ENCODE measurements around the gene VAMP8.
"Not testable (repeated sequence)": the region's sequence is repeated elsewhere in the genome, so short reads cannot be mapped to it uniquely, and the experiment has no call there.

The VAMP8 gene

DNA sequence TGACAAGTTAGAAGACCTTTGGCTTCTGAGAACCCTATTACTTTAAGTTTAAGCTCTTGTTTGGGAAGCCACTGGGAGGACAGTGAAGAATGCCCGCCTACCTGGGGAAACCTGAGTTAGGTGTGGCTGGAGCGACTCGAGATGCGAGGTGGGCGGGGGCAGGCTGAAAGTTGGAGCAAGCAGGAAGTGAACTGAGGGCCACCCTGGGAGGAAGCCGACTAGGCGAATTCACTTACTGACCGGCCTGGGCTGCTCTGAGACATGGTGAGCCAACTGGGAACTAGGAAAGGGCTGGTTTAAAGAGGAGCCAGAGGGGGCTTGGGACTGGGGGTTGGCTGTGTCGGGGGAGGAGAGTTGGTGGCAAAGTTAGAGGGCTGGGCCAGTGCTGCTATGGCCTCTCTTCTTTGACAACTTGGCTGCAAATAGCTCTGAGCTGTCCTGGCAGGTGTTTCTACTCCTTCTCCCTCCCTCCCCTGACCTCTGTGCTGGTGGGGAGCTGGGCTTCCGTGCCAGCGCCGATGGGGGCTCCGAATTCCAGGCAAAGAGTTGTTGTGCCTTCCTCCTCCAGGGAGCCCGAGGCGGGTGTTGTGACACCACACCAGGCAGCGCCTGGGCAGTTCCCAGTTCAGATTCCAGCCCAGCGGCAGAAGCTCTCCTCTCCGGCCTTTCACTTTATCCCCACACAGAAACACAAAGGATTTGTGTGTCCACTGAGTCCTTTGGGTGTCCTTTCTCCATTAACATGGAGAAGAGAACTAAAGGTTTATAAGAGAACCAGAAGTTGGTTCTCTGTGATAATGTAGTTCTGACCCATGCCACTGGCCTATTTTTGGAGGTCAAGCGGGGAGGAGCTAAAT is at the start of gene VAMP8:
Gene VAMP8 (plus strand): TSS at position 201 of the 857 bp plus-strand sequence. CDS start 61 bp downstream, at position 262.
- ATAC-seq: peak; percentile 78 to 83

GRCh38 chr2:85527787-85528186 is 49.6 kb upstream of the VAMP8 start:
- ATAC-seq: no peak

DNA sequence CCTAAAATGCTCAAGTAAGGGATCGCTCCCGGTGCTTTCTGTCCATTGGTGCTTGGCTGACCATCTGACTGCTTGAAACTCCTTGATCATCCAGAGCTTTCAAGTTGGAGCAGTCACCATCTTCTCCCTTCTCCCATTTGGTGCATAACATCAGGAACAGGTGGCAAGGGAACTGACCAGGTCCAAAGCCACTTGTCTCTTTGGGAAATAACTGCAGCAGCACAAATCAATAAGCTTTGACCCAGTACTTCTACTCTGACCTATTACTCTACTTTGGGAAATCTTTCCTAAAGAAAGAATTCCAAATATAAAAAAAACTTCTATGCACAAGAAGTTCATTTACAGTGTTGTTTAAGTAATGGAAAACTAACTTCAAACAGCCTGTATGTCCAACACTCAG is 49.0 kb upstream of the VAMP8 start:
- no peak for ATAC-seq

- ATAC-seq: no peak
Observed at GRCh38 chr2:85529809-85530208, 47.6 kb upstream of the VAMP8 start.

- ATAC-seq: no peak
Observed at GRCh38 chr2:85531589-85531988, 45.8 kb upstream of the VAMP8 start.

GRCh38 chr2:85534099-85534498 is 43.3 kb upstream of the VAMP8 start:
- no peak for ATAC-seq

DNA sequence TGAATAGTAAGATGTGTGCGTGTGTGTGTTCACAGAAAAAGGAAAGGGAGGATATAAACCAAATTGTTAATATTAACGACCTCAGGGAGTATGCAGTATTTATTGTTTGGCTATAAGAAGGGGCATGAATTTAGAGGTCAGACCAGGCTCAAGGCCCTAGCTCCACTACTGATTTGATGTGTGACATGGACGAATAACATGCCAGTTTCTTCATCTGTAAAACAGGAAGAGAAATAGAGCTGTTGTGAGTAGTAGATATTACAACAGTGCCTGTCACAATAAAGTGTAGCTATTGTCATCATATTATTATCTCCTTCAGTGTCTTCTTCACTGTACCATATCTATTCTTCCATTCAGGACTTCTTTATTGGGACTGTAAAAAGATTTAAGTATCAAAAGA is 42.5 kb upstream of the VAMP8 start:
- no peak for ATAC-seq

- no peak for ATAC-seq
Observed at GRCh38 chr2:85536479-85536878, 40.9 kb upstream of the VAMP8 start.

DNA sequence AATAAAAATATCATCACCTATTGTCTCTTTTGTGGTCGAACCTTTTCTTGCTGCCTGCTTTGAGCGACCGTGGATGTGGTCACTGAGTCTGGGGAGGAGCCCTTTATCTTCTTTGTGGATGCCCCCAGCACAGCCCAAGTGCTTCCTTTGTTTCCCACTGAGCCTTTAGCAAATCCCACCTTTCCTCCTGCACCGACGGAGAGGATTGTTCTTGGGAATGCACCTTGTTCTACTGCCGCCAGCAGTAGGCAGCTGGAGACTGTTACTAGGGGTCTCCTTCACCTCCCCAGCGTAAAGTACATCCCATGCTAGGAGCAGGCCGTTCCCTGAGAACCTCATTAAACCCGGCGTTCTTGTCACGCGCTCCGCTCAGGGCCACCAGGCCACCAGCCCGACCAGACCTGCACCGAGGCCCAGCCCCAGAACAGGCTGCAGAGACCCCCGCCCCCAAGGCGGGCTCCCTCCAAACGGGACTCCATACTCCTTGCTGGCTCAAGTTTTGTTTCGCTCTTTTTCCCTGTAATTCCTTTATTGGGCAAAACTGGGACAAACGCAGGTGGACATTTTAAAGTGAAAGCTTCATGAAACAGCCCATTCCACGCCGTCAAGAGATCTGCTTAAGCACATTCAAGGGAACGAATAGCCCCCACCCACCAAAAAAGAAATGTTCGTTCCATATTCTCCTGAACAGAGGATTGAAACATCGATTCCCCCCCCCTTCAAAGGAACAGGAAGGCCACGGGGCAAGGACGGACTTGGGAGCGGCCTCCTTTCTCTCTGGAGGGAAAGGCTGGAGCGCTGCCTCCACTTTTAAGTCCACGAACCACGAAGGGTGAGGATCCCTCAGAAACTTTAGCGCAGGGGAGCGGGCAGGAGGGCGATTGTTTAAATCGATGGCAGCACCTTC is 39.5 kb upstream of the VAMP8 start:
- ATAC-seq: no peak

GRCh38 chr2:85538507-85539360 is 38.7 kb upstream of the VAMP8 start, which contains the start of gene MAT2A:
TSS of gene MAT2A (plus strand) at chr2:85539168. CDS start at chr2:85539288, 120 bp downstream.
- peak; percentile 76 to 83 for ATAC-seq

DNA sequence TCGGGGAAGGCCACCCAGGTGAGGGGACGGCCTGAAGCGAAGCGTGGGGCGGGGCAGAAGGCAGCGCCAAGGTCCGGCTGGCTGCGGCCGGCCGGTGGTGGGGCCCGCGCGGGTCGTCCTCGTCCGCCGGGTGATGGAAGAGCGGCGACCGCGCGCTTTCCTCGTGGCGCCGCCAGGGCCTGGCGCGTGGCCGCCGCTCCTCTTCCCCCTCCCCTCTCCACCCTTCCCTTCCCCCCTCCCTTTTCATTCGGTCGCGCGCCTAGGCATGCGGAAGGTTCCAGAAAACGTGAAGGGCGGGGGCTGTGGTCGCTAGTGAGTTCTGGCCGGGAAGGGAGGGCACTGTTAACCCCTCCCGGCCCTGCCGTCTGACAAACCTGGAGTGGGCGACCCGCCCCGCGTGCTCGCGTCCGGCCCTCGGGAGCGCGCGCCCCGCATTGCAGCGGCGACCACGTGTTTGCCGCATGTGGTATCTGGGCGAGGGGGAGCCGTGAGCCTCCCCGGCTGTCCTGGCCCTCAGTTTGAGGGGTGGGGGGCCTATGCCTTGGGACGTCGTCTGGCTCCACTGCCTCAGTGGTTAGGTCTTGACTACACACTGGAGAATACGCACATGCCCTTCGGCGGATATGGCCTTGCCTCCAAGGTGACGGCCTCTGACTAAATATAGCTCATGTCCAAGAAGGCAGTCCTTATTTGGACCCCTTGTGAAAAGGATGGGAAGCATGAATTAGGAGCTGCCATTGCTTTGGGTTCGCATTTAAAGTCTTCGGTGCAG is 37.8 kb upstream of the VAMP8 start:
- peak; percentile 47 to 48 for ATAC-seq

DNA sequence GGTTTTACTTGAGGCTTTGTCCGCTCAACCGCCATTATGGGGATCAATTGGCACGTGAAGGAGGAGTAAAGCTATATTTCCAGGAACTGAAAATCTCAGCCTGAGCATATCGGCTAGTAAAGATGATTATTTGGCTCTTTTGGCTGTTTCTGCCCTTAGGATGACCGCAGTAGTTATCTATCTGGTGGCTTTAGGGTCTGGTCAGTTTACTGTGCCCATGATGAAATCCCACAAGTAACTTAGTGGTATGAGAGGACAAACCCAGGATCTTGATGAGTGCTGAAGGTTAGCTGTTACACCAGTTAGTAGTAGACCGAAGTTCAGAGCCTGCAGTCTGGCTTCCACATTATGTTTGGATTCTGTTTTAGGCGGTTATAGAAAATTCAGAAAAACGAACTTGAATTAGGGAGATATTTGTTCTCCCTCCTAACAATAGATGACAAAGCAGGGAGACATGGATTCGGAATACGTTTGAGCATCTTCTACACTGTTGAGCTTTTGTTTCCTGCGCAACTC is 37.2 kb upstream of the VAMP8 start:
- no peak for ATAC-seq

DNA sequence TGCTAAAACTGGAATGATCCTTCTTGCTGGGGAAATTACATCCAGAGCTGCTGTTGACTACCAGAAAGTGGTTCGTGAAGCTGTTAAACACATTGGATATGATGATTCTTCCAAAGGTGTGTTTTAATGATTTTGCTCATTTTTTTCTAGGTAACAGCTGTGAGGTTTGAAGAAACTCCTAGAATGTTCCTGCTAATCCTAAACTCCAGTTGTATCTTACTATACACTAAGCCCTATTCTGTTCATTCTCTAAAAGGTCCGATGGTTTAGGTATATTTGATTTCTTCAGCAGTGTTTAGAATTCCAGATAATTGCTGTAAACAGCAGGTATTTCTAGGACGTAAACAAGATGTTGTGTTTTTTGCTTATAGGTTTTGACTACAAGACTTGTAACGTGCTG is 36.1 kb upstream of the VAMP8 start:
- no peak for ATAC-seq

- no peak for ATAC-seq
Observed at GRCh38 chr2:85541753-85542457, 35.5 kb upstream of the VAMP8 start.

DNA sequence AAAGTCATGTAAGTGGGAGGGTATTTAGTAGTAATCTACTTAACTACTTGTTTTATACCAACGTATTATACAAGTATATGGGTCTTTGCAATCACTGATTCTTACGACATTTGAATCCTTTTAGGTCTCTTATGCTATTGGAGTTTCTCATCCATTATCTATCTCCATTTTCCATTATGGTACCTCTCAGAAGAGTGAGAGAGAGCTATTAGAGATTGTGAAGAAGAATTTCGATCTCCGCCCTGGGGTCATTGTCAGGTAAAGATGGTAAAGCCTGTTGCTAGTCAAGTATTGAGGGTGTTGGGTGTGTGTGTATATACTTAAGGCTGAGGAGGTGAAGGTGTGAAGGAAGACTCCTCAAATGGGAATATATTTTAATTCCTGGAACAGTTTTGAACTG is 34.6 kb upstream of the VAMP8 start:
- no peak for ATAC-seq

DNA sequence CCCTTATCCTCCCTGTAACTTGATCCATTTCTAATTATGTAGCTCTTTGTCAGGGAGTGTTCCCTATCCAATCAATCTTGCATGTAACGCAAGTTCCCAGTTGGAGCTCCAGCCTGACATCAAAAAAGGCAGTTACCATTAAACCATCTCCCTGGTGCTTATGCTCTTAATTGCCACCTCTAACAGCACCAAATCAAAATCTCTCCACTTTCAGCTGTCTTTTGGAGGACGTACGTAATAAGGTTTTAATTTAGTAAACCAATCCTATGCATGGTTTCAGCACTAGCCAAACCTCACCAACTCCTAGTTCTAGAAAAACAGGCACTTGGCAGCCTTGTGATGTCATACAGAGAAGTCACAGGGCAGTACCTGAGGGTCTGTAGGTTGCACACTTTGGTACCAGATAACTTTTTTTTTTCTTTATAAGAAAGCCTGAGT is 33.1 kb upstream of the VAMP8 start:
- not testable (repeated sequence) for ATAC-seq

DNA sequence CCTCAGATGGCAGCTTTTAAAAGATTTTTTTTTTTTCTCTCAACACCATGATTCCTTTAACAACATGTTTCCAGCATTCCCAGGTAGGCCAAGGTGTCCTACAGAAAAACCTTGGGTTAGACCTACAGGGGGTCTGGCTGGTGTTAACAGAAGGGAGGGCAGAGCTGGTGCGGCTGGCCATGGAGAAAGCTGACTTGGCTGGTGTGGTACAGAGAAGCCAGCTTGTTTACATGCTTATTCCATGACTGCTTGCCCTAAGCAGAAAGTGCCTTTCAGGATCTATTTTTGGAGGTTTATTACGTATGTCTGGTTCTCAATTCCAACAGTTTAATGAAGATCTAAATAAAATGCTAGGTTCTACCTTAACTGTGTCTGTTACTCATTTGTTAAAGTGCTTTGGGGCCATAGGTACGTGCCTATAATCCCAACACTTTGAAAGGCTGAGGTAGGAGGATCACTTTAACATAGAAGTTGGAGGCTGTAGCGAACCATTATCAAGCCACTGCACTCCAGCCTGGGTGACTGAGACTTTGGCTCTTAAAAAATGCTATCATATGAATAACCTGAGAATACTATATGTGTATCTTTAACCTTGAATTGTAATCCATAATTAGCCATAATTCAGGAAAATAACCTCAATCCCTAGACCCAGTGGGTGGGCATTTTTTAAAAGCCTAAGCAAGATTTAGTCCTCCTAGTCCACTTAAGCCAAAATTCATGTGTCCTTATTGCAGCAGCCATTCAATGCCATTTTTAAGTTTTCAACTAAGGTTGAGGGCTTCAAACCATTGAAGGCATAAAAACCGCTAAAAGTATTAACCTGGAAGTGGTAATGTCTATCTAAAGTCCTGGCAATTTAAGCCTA is 32.2 kb upstream of the VAMP8 start:
- not testable (repeated sequence) for ATAC-seq

- ATAC-seq: peak; percentile 1 to 10
Observed at GRCh38 chr2:85545780-85546240, 31.6 kb upstream of the VAMP8 start.

GRCh38 chr2:85547089-85547858 is 30.1 kb upstream of the VAMP8 start:
- peak in 1 of 2 donors; percentile 7 for ATAC-seq
